Fibroblast of the aortic adventitia (primary cell): Measurements from ENCODE around the gene CDH15. TPM values are rescaled to one million over a fixed set of nuclear protein-coding genes. Genes with fewer than 3 reads are reported as not detected.
A peak's percentile ranks its signal among the peaks of the same experiment; 100 is the strongest.

Source experiments
- DNase-seq: peaks from one replicate; pipeline ENCODE4 v3.0.0-alpha.2; 2010; ENCODE audit warnings: low read depth
- H3K4me3 ChIP-seq: 2 replicates; pipeline ENCODE4 v1.5.1; 2011; ENCODE audit warnings: low read depth, mild to moderate bottlenecking, control low read depth, low read length, moderate library complexity
- total RNA-seq: library from RNA; depleted of rRNA; stranded (reverse); fragments of >200 nt; gene quantifications from 2 replicates; pipeline ENCODE4 v1.2.3, GENCODE V29; 2012; ENCODE audit warnings: low replicate concordance
- TF ChIP-seq, protein P1 (sequence below): IDR thresholded peaks from 2 replicates; pipeline ENCODE4 v1.5.1; 2011; ENCODE audit warnings: mild to moderate bottlenecking, low read length, control low read depth, inconsistent platforms; ENCODE audit not compliant: insufficient read depth

The CDH15 gene
- total RNA-seq, 1 donor, result 0.09 TPM

DNA sequence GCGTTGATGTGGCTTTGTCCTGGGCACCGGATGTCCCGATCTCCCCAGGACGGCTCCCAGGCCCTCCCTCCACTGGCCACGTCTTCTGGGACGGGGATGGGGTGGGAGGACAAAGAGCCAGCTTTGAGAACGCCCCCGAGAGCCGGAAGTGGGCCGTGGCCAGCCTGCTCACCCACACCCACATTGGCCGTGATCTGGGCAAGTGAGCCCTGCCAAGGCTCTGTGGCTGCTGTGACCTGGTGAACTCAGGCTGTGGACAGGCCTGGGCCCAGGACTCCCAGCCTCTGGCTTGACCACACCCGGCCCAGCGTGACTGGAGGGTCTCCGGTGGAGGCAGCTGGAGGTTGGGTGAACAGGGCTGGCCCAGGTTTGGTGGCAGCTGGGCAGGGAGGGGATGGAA is 3.3 kb downstream of the CDH15 start:
- peak; percentile 43 for DNase-seq
- TF ChIP-seq, protein P1, sequence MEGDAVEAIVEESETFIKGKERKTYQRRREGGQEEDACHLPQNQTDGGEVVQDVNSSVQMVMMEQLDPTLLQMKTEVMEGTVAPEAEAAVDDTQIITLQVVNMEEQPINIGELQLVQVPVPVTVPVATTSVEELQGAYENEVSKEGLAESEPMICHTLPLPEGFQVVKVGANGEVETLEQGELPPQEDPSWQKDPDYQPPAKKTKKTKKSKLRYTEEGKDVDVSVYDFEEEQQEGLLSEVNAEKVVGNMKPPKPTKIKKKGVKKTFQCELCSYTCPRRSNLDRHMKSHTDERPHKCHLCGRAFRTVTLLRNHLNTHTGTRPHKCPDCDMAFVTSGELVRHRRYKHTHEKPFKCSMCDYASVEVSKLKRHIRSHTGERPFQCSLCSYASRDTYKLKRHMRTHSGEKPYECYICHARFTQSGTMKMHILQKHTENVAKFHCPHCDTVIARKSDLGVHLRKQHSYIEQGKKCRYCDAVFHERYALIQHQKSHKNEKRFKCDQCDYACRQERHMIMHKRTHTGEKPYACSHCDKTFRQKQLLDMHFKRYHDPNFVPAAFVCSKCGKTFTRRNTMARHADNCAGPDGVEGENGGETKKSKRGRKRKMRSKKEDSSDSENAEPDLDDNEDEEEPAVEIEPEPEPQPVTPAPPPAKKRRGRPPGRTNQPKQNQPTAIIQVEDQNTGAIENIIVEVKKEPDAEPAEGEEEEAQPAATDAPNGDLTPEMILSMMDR, result no peak

DNA sequence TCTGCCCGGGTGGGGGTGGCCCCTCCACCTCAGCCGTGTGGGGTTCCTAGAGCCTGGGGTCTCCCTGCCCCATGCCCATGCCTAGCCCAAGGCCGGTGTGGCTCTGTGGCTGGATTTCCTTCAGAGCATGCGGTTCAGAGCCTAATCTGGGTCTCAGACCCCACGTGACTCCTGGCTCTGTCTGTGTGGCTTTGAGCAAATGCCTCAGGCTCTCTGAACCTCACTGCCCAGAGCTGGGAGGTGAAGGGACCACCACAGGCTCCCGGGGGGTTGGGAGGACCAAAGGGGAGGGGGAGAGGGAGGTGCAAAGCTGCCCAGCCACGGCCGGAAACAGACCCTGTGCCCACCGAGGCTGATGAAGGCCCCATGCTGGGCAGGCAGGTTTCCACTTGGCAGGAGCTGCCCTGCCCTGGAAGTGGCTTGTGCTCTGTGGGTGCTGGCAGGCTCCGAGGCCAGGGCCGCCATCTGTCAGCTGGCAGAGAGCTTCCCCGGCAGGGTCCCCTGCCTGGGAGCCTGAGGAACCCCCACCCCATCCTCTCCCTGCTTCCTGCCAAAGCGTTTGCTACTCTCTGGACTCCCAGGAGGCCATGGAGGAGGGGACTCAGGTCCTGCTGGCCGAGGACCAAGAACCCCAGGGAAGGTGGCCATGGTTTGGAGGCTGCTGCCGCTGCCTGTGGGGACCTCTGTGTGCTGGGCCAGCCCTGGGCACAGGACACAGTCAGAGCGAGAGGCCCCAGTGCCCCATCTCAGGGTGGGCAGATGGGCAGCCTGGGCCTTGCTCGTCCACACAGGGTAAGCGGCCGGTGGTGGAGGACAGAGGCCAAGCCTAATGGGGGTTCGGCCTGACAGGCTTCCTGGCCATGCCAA is 4.0 kb downstream of the CDH15 start:
- peak; percentile 17 for DNase-seq

More for the DNA sequence above, 3.3 kb downstream of the CDH15 start:
- no peak overlapping the region for H3K4me3 ChIP-seq

DNA sequence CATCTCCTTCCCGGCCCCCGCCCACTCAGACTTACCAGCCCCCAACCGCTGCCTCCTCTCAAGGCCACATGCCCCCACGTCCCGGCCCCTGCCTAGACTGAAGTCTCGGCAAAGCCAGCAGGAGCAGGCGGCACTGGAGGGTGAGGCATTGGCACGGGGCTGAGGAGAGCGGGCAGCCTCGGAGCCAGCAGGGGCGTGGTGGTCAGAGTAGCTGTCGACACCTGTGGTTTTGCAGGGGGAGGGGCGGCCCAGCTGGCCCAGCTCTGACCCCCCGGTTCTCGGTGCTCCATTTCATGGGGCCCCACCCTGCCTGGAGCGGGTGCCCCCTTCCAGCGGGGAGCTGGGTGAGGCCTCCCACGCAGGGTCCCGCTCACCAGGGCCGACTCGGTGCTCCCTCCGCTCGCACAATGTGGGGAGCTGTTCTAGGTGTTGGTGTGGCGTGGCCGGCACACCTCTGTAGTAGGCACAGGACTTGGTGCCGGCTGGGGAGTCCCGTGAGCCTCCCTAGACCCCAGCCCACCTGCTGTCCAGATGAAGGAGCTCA is 4.7 kb downstream of the CDH15 start:
- TF ChIP-seq, protein P1, result no peak
- DNase-seq, result no peak
- H3K4me3 ChIP-seq, result no peak overlapping the region

More for the DNA sequence above, 4.0 kb downstream of the CDH15 start:
- TF ChIP-seq, protein P1, result no peak
- H3K4me3 ChIP-seq, result no peak overlapping the region

DNA sequence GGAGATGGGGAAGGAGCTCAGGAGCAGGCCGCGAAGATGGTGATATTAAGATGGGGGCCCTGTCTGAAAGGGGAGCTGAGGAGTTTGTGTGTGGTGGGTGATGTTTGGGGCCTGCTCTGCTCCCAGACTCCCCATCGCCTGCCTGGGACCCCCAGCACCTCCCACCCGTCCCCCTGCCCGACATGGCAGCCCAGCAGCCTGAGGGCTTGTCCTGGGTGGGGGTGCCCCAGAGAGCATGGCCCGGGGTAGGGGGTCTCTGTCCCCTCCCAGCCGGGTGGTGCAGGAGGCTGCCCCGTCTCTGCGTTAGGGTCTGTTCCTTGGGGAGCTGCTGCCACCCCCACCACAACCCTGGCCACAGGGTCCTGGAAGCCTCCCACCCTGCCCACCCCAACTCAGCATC is 5.2 kb downstream of the CDH15 start:
- TF ChIP-seq, protein P1, result no peak

DNA sequence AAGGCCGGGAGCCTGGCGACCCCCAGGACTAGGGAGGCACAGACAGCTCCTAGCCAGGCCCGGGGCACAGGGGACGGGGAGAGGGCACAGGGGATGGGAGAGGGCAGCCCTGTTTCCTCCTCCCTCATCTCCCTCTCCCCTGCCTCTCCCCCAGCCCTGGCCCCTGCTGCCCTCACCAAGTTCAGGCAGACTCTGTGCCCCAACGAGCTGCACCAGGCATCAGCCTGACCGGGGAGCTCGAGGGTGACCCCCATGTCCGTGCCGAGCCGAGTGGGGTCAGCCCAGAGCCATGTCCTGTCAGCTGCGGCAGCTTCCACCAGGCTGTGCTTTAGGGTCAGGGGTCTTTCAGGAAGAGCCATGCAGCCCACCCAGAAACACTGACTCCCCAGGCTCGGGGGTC is 6.0 kb downstream of the CDH15 start:
- TF ChIP-seq, protein P1, result no peak
- no peak for DNase-seq

More for the DNA sequence above, 5.2 kb downstream of the CDH15 start:
- H3K4me3 ChIP-seq, result no peak overlapping the region
- no peak for DNase-seq

DNA sequence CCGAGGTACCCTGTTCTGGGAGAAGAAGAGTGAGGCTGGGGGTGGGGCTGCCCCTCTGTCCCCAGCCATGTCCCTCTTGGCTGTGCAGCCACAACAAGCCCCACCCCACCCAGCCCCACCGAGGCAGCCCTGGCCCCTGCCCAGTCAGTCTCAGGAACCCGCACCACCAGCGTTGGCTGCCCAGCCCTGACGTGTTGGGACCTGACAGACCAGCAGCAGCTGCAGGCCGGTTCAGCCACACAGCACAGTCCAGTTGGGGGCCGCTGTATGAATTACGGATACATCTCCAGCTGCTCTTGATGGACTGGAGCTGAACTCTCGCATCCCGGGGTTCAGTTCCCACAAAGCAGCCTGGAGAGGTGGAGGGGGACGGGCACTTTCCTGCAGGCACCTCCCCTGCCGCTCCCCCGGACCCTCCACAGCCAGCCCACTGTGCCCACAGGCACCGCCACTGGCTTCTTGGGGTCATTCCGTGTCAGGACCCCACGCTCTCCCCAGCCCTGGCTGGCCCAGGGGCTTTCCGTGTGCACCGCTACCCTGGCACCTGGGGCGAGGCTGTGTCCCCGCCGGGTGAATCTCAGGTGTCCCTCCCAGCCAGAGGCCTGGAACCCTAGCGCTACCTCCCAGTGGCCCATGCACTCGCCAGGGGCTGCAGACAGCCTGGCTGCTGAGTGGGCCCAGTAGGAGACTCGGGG is 7.1 kb downstream of the CDH15 start:
- no peak overlapping the region for H3K4me3 ChIP-seq
- TF ChIP-seq, protein P1, result no peak
- no peak for DNase-seq

More for the DNA sequence above, 6.0 kb downstream of the CDH15 start:
- no peak overlapping the region for H3K4me3 ChIP-seq
